Measurements from ENCODE around the gene SSTR3. TPM values are rescaled to one million over a fixed set of nuclear protein-coding genes. Genes with fewer than 3 reads are reported as not detected.

SSTR3 gene
- total RNA-seq, 1 donor from 2014 or later = not detected

- peak; percentile 75 for DNase-seq (ENCODE audit: low spot score)
- Mint-ChIP-seq H3K36me3 (ENCODE audit: low read depth) (no peaks in the 10 kb centered on the region), H3K27me3 (ENCODE audit: low read depth) (peaks cover 7% of the 10 kb centered on the region), H3K4me3 (ENCODE audit: unreplicated experiment) (peak overlapping the region; percentile 32), H3K27ac (ENCODE audit: unreplicated experiment) (peak overlapping the region; percentile 94), H3K4me1 (ENCODE audit: low read depth) (peaks cover 35% of the 10 kb centered on the region), H3K9me3 (ENCODE audit: low read depth) (no peaks in the 10 kb centered on the region)
- no peak for TF ChIP-seq CTCF (IDR thresholded peaks at IDR 0.05)
These were observed 35.7 kb downstream of the SSTR3 start for GRCh38 chr22:37176464-37177061.

GRCh38 chr22:37175414-37176281, 36.6 kb downstream of the SSTR3 start:
- Mint-ChIP-seq H3K27me3 (ENCODE audit: low read depth) (peaks cover 10% of the 10 kb centered on the region), H3K36me3 (ENCODE audit: low read depth) (no peaks in the 10 kb centered on the region), H3K27ac (ENCODE audit: unreplicated experiment) (peak overlapping the region; percentile 94), H3K4me1 (ENCODE audit: low read depth) (peaks cover 35% of the 10 kb centered on the region), H3K4me3 (ENCODE audit: unreplicated experiment) (no peak overlapping the region), H3K9me3 (ENCODE audit: low read depth) (no peaks in the 10 kb centered on the region)
- TF ChIP-seq CTCF (IDR thresholded peaks at IDR 0.05) = no peak
- peak; percentile 44 for DNase-seq (ENCODE audit: low spot score)

GRCh38 chr22:37174964-37175363, 37.3 kb downstream of the SSTR3 start:
- Mint-ChIP-seq H3K36me3 (ENCODE audit: low read depth) (no peaks in the 10 kb centered on the region), H3K9me3 (ENCODE audit: low read depth) (no peaks in the 10 kb centered on the region), H3K4me1 (ENCODE audit: low read depth) (peaks cover 35% of the 10 kb centered on the region), H3K27me3 (ENCODE audit: low read depth) (peaks cover 12% of the 10 kb centered on the region), H3K27ac (ENCODE audit: unreplicated experiment) (no peak overlapping the region), H3K4me3 (ENCODE audit: unreplicated experiment) (no peak overlapping the region)
- DNase-seq (ENCODE audit: low spot score) = no peak
- no peak for TF ChIP-seq CTCF (IDR thresholded peaks at IDR 0.05)

- Mint-ChIP-seq H3K4me1 (ENCODE audit: low read depth) (peaks cover 30% of the 10 kb centered on the region), H3K36me3 (ENCODE audit: low read depth) (no peaks in the 10 kb centered on the region), H3K27me3 (ENCODE audit: low read depth) (peaks cover 17% of the 10 kb centered on the region), H3K27ac (ENCODE audit: unreplicated experiment) (no peak overlapping the region), H3K9me3 (ENCODE audit: low read depth) (no peaks in the 10 kb centered on the region), H3K4me3 (ENCODE audit: unreplicated experiment) (no peak overlapping the region)
- peak; percentile 36 for DNase-seq (ENCODE audit: low spot score)
- TF ChIP-seq CTCF (IDR thresholded peaks at IDR 0.05) = no peak
These were observed 38.6 kb downstream of the SSTR3 start for GRCh38 chr22:37173709-37174108.
